ENCODE results near the gene CACNA1H. TPM values are rescaled to one million over a fixed set of nuclear protein-coding genes. Genes with fewer than 3 reads are reported as not detected.

CACNA1H gene
- total and polyA plus RNA-seq, 2 of the 8 experiments (the other 6 are each of a cell fraction or from before 2014, with no cell fraction given), result 14.0 to 28.7 TPM

DNA sequence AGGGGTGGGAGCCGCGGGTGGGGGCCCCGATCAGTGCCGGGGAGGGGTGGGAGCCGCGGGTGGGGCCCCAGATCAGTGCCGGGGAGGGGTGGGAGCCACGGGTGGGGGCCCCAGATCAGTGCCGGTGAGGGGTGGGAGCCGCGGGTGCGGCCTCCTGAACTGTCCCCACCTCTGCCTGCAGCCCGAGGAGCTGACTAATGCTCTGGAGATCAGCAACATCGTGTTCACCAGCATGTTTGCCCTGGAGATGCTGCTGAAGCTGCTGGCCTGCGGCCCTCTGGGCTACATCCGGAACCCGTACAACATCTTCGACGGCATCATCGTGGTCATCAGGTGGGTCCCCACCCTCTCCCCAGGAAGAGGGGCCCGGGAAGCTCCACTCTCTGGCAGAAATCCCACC lies 52.0 kb downstream of the CACNA1H start (continued):
- TF ChIP-seq, protein P1, sequence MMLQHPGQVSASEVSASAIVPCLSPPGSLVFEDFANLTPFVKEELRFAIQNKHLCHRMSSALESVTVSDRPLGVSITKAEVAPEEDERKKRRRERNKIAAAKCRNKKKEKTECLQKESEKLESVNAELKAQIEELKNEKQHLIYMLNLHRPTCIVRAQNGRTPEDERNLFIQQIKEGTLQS (IDR thresholded peaks at IDR 0.05; ENCODE audit: insufficient read depth, low read depth, low read length), result no peak
- TF ChIP-seq CBX8 (IDR thresholded peaks at IDR 0.05; ENCODE audit: borderline replicate concordance, low read depth, low read length) (no peak), RXRA (IDR thresholded peaks at IDR 0.05; ENCODE audit: insufficient read depth, low read depth, low read length) (no peak), CHD2 (IDR thresholded peaks at IDR 0.05; ENCODE audit: low read length) (no peak), EGR1 (IDR thresholded peaks at IDR 0.05; ENCODE audit: borderline replicate concordance, low read depth, low read length) (no peak), TBP (IDR thresholded peaks at IDR 0.05; ENCODE audit: low read depth, low read length) (no peak), SP4 (IDR thresholded peaks at IDR 0.05; ENCODE audit: low read length) (no peak), NRF1 (IDR thresholded peaks at IDR 0.05; ENCODE audit: low read depth, low read length) (no peak)
